DOHH2 (cell line): ENCODE data around the gene PPFIA2.

Experiments
- H3F3A ChIP-seq: fragments of 200-600 bp; sonication (generic), shearing (Covaris generic); 2 replicates; pipeline ENCODE4 v1.6.0; 2016; ENCODE audit warnings: antibody characterized with exemption, mild to moderate bottlenecking; ENCODE audit not compliant: control insufficient read depth, insufficient read depth
- H3K27ac ChIP-seq: fragments of 200-600 bp; sonication (generic); 2 replicates; pipeline ENCODE4 v1.5.1; 2014; ENCODE audit warnings: low read depth, mild to moderate bottlenecking, low read length, moderate library complexity
- H3K27me3 ChIP-seq: fragments of 200-600 bp; sonication (generic); 2 replicates; pipeline ENCODE4 v1.6.1; 2014; ENCODE audit warnings: mild to moderate bottlenecking, low read length, mixed read lengths; ENCODE audit not compliant: control insufficient read depth
- H3K36me3 ChIP-seq: fragments of 200-600 bp; sonication (generic); 2 replicates; pipeline ENCODE4 v1.6.1; 2014; ENCODE audit warnings: mild to moderate bottlenecking, low read length, moderate library complexity, mixed read lengths; ENCODE audit not compliant: control insufficient read depth
- H3K4me1 ChIP-seq: fragments of 200-600 bp; sonication (generic); 2 replicates; pipeline ENCODE4 v1.6.1; 2014; ENCODE audit warnings: mild to moderate bottlenecking, low read length, mixed read lengths; ENCODE audit not compliant: control insufficient read depth
- H3K4me2 ChIP-seq: fragments of 200-600 bp; sonication (generic); 2 replicates; pipeline ENCODE4 v1.6.0; 2014; ENCODE audit warnings: mild to moderate bottlenecking, low read length, moderate library complexity
- H3K4me3 ChIP-seq: fragments of 200-600 bp; sonication (generic); 2 replicates; pipeline ENCODE4 v1.5.1; 2014; ENCODE audit warnings: mild to moderate bottlenecking, low read length, mixed read lengths
- H3K79me2 ChIP-seq: fragments of 200-600 bp; sonication (generic); 2 replicates; pipeline ENCODE4 v1.6.1; 2014; ENCODE audit warnings: mild to moderate bottlenecking, low read length, mixed read lengths; ENCODE audit not compliant: control insufficient read depth
- H3K9me2 ChIP-seq: fragments of 200-600 bp; sonication (generic); replicated peaks from 2 replicates; pipeline ENCODE4 v1.6.1; 2014; ENCODE audit warnings: mild to moderate bottlenecking, low read length, mixed read lengths; ENCODE audit not compliant: control insufficient read depth
- H3K9me3 ChIP-seq: fragments of 200-600 bp; sonication (generic); 2 replicates; pipeline ENCODE4 v1.6.1; 2014; ENCODE audit warnings: antibody characterized with exemption, low read length, mixed read lengths; ENCODE audit not compliant: control insufficient read depth, insufficient read depth
- H4K20me1 ChIP-seq: fragments of 200-600 bp; sonication (generic); 2 replicates; pipeline ENCODE4 v1.6.0; 2014; ENCODE audit warnings: low read depth, mild to moderate bottlenecking, antibody characterized with exemption, low read length, moderate library complexity; ENCODE audit not compliant: control insufficient read depth, insufficient read depth
- CTCF ChIP-seq: fragments of 200-600 bp; sonication (generic); IDR thresholded peaks from one replicate; pipeline ENCODE4 v1.5.1; 2014; ENCODE audit warnings: antibody characterized with exemption, mild to moderate bottlenecking, low read depth, low read length; ENCODE audit not compliant: poor library complexity, severe bottlenecking
- EZH2phosphoT487 ChIP-seq: fragments of 200-600 bp; sonication (generic); IDR thresholded peaks from 2 replicates; pipeline ENCODE4 v1.6.1; 2017; ENCODE audit warnings: borderline replicate concordance, mild to moderate bottlenecking, antibody characterized with exemption, low read length, moderate library complexity, mixed read lengths

Gene PPFIA2

GRCh38 chr12:81692008-81692407 is 67.1 kb downstream of the PPFIA2 start:
- Histone ChIP-seq H3K4me3 (no peak overlapping the region), H4K20me1 (no peaks in the 10 kb centered on the region), H3K9me3 (no peaks in the 10 kb centered on the region), H3F3A (no peaks in the 10 kb centered on the region), H3K27me3 (no peaks in the 10 kb centered on the region), H3K9me2 (no peaks in the 10 kb centered on the region), H3K36me3 (no peaks in the 10 kb centered on the region), H3K79me2 (no peaks in the 10 kb centered on the region), H3K4me2 (no peak overlapping the region), H3K4me1 (no peaks in the 10 kb centered on the region), H3K27ac (no peak overlapping the region)
- TF ChIP-seq EZH2phosphoT487 (no peak), CTCF (no peak)

- Histone ChIP-seq H3K4me2 (no peak overlapping the region), H3K4me3 (no peak overlapping the region), H3K36me3 (no peaks in the 10 kb centered on the region), H3K27me3 (no peaks in the 10 kb centered on the region), H3K4me1 (no peaks in the 10 kb centered on the region), H3K9me3 (no peaks in the 10 kb centered on the region), H3K9me2 (no peaks in the 10 kb centered on the region), H3K27ac (no peak overlapping the region), H4K20me1 (no peaks in the 10 kb centered on the region), H3K79me2 (no peaks in the 10 kb centered on the region), H3F3A (no peaks in the 10 kb centered on the region)
- TF ChIP-seq EZH2phosphoT487 = no peak
Observed at GRCh38 chr12:81683881-81684280, 75.3 kb downstream of the PPFIA2 start.

GRCh38 chr12:81679614-81680013 is 79.5 kb downstream of the PPFIA2 start:
- no peaks in the 10 kb centered on the region for H3K36me3 ChIP-seq
- H3K4me1 ChIP-seq = no peaks in the 10 kb centered on the region
- H3K9me3 ChIP-seq = no peaks in the 10 kb centered on the region
- no peak overlapping the region for H3K4me2 ChIP-seq
- no peaks in the 10 kb centered on the region for H3K27me3 ChIP-seq
- no peak for TF ChIP-seq CTCF
- no peak for TF ChIP-seq EZH2phosphoT487
- no peak overlapping the region for H3K4me3 ChIP-seq
- no peaks in the 10 kb centered on the region for H4K20me1 ChIP-seq
- H3K79me2 ChIP-seq = no peaks in the 10 kb centered on the region
- H3K9me2 ChIP-seq = no peaks in the 10 kb centered on the region
- no peaks in the 10 kb centered on the region for H3F3A ChIP-seq
- no peak overlapping the region for H3K27ac ChIP-seq

GRCh38 chr12:81670759-81671158 is 88.4 kb downstream of the PPFIA2 start:
- H3K4me1 ChIP-seq = no peaks in the 10 kb centered on the region
- no peaks in the 10 kb centered on the region for H3K79me2 ChIP-seq
- no peaks in the 10 kb centered on the region for H3K9me3 ChIP-seq

More at GRCh38 chr12:81670759-81671158, 88.4 kb downstream of the PPFIA2 start:
- H4K20me1 ChIP-seq = no peaks in the 10 kb centered on the region
- no peak overlapping the region for H3K27ac ChIP-seq
- H3F3A ChIP-seq = no peaks in the 10 kb centered on the region
- no peak for TF ChIP-seq CTCF
- no peak for TF ChIP-seq EZH2phosphoT487
- no peaks in the 10 kb centered on the region for H3K36me3 ChIP-seq
- no peaks in the 10 kb centered on the region for H3K9me2 ChIP-seq
- H3K4me2 ChIP-seq = no peak overlapping the region
- no peak overlapping the region for H3K4me3 ChIP-seq
- no peaks in the 10 kb centered on the region for H3K27me3 ChIP-seq
